B cell (primary cell): ENCODE data around the gene CTSK. TPM values are rescaled to one million over a fixed set of nuclear protein-coding genes. Genes with fewer than 3 reads are reported as not detected.

Experiments
- ATAC-seq: fragments of 200-7000 bp; cut with Tn5 transposase; one replicate; pipeline ENCODE4 v1.10.0; 2021; ENCODE audit warnings: low read depth, mild to moderate bottlenecking, moderate number of reproducible peaks, moderate library complexity
- CTCF ChIA-PET: fragments of 350-600 bp; sonication (Branson Sonifier 250); formaldehyde crosslinking; loops from one replicate; lab custom pipeline; 2021; ENCODE audit warnings: antibody characterized with exemption, inconsistent platforms; lab: Charles Lee
- POLR2A ChIA-PET: fragments of 350-600 bp; sonication (Branson Sonifier 250); formaldehyde crosslinking; loops from one replicate; lab custom pipeline; 2021; ENCODE audit warnings: antibody characterized with exemption; lab: Charles Lee
- DNase-seq: peaks from one replicate; pipeline ENCODE4 v3.0.0; 2013
- H2AFZ ChIP-seq: 2 replicates; pipeline ENCODE4 v1.6.1; 2012; ENCODE audit warnings: mild to moderate bottlenecking, low read depth, low read length; ENCODE audit not compliant: insufficient read depth, poor library complexity, severe bottlenecking
- H3K27ac ChIP-seq, 2 donors: 1 replicate in 1 of 2; 2 replicates in 1 of 2; pipeline ENCODE4 v1.5.1; 2012 to 2013; ENCODE audit warnings: low read length in 2 of 2, mild to moderate bottlenecking in 2 of 2, moderate library complexity in 1 of 2
- H3K27me3 ChIP-seq, 4 experiments: fragments of 200-600 bp in 1 of 4; sonication (generic) in 1 of 4; replicated peaks in 1 of 4; 1 replicate in 2 of 4; 2 replicates in 2 of 4; pipeline versions ENCODE4 v1.6.1 to v1.7.0; 2013 to 2016; ENCODE audit warnings: low read length in 3 of 4, mild to moderate bottlenecking in 2 of 4, mixed read lengths in 1 of 4, moderate library complexity in 1 of 4; ENCODE audit not compliant: insufficient read depth in 4 of 4, control insufficient read depth in 3 of 4; ENCODE audit errors: control extremely low read depth in 1 of 4
- H3K36me3 ChIP-seq, 2 experiments: replicated peaks in 1 of 2; 1 replicate in 1 of 2; 2 replicates in 1 of 2; pipeline versions ENCODE4 v1.6.1 to v1.7.1; 2013; ENCODE audit warnings: low read length in 1 of 2; ENCODE audit not compliant: insufficient read depth in 2 of 2, control insufficient read depth in 1 of 2; ENCODE audit errors: control extremely low read depth in 1 of 2, extremely low read depth in 1 of 2
- H3K4me1 ChIP-seq, 2 donors: fragments of 200-600 bp in 1 of 2; sonication (generic) in 1 of 2; 1 replicate in 1 of 2; 2 replicates in 1 of 2; pipeline versions ENCODE4 v1.5.1 to v1.6.1; 2013 to 2017; ENCODE audit warnings: low read length in 2 of 2; ENCODE audit not compliant: control insufficient read depth in 2 of 2, insufficient read depth in 2 of 2
- H3K4me2 ChIP-seq: replicated peaks from 2 replicates; pipeline ENCODE3; 2012; ENCODE audit warnings: mild to moderate bottlenecking, low read depth, low read length; ENCODE audit not compliant: poor library complexity, severe bottlenecking
- H3K4me3 ChIP-seq, 5 experiments: fragments of 200-600 bp in 1 of 5; sonication (generic) in 1 of 5; 1 replicate in 3 of 5; 2 replicates in 2 of 5; pipeline versions ENCODE4 v1.5.1 to v1.7.0; 2011 to 2016; ENCODE audit warnings: low read length in 4 of 5, mild to moderate bottlenecking in 4 of 5, low read depth in 2 of 5, control low read depth in 1 of 5, moderate library complexity in 1 of 5; ENCODE audit not compliant: insufficient read depth in 1 of 5; ENCODE audit errors: control extremely low read depth in 1 of 5, extremely low read depth in 1 of 5
- H3K79me2 ChIP-seq: fragments of 200-600 bp; sonication (generic); one replicate; pipeline ENCODE4 v1.6.0; 2016; ENCODE audit warnings: low read length; ENCODE audit not compliant: control insufficient read depth, insufficient read depth
- H3K9ac ChIP-seq: fragments of 200-600 bp; sonication (generic); 2 replicates; pipeline ENCODE4 v1.6.1; 2017; ENCODE audit warnings: mild to moderate bottlenecking, low read length, moderate library complexity
- H3K9me3 ChIP-seq, 3 donors: one replicate each; pipeline versions ENCODE4 v1.6.1 to v1.7.1; 2013; ENCODE audit warnings: low read length in 2 of 3; ENCODE audit not compliant: control insufficient read depth in 2 of 3, insufficient read depth in 1 of 3; ENCODE audit errors: control extremely low read depth in 1 of 3
- H4K20me1 ChIP-seq: 2 replicates; pipeline ENCODE4 v1.6.0; 2012; ENCODE audit warnings: mild to moderate bottlenecking, low read length; ENCODE audit not compliant: insufficient read depth, control insufficient read depth, poor library complexity, severe bottlenecking
- H3K27ac Mint-ChIP-seq: one replicate; pipeline ENCODE4 v1.8.0; 2021; ENCODE audit warnings: mixed read lengths
- H3K27me3 Mint-ChIP-seq: one replicate; pipeline ENCODE4 v1.8.0; 2021; ENCODE audit warnings: mixed read lengths
- H3K4me1 Mint-ChIP-seq: one replicate; pipeline ENCODE4 v1.8.0; 2021; ENCODE audit warnings: mixed read lengths
- H3K4me3 Mint-ChIP-seq: one replicate; pipeline ENCODE4 v1.8.0; 2021; ENCODE audit warnings: mixed read lengths
- H3K9me3 Mint-ChIP-seq: one replicate; pipeline ENCODE4 v1.8.0; 2022; ENCODE audit warnings: mixed read lengths; ENCODE audit not compliant: insufficient read depth
- CTCF ChIP-seq: fragments of 200-600 bp; IDR thresholded peaks from one replicate; pipeline ENCODE4 v1.8.0; 2022; ENCODE audit warnings: antibody characterized with exemption, mild to moderate bottlenecking
- EZH2 ChIP-seq: IDR thresholded peaks from 2 replicates; pipeline ENCODE4 v1.6.1; 2012; ENCODE audit warnings: borderline replicate concordance, low read depth, mild to moderate bottlenecking, moderate library complexity, low read length; ENCODE audit not compliant: insufficient read depth, poor library complexity, severe bottlenecking
- WGBS: methylation state at CpG from one replicate; pipeline ENCODE4 v1.1.5; 2013; ENCODE audit warnings: missing lambda C conversion rate; ENCODE audit not compliant: insufficient coverage; 5-methylcytosine and 5-hydroxymethylcytosine counted together
- intact Hi-C: fragments of 100-400 bp; cut with micrococcal nuclease; formaldehyde crosslinking; loops from one replicate; pipeline ENCODE4 v1.10.0; 2022
- polyA plus RNA-seq: library from polyadenylated mRNA; depleted of rRNA; stranded (reverse); fragments of >200 nt; gene quantifications from 2 replicates; pipeline ENCODE4 v1.2.3, GENCODE V29; 2012
- total RNA-seq, 2 donors: library from RNA; stranded (reverse); fragments of 120-200 nt in 1 of 2; gene quantifications; 1 replicate in 1 of 2; 2 replicates in 1 of 2; pipeline versions ENCODE4 v1.2.3 to v1.2.4, GENCODE V29; 2013 to 2022

Gene CTSK
- total and polyA plus RNA-seq, 2 donors (not counting 1 experiment from before 2014, with no cell fraction given) = 5.3 to 6.0 TPM

DNA sequence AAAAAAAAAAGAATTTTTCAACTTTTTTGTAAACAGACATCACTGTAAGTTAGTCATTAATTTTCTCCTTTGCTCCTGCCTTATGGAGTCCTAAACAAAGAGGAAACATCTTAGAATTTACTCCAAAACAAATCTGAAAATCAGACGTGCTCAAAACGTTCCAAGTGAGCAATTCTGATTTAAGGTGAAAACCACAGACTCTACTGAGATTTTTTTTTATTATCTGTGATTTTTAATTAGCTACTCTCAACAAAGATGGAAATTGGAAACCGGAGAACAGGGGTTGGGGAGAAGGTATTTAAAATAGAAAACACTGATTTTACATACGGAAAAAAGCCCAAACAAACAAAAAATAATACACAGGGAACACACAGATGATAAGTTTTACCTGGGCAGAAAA, 7.8 kb upstream of the CTSK start:
- POLR2A ChIA-PET = no interaction called here
- no peaks in the 10 kb centered on the region for H3K79me2 ChIP-seq
- no peaks in the 10 kb centered on the region for H3K9me3 Mint-ChIP-seq
- H3K27me3 ChIP-seq = no peaks in the 10 kb centered on the region
- TF ChIP-seq CTCF (no peak), EZH2 (no peak)
- H3K4me3 Mint-ChIP-seq = no peak overlapping the region
- H4K20me1 ChIP-seq = no peaks in the 10 kb centered on the region
- H2AFZ ChIP-seq = no peak overlapping the region
- H3K27ac ChIP-seq = no peak overlapping the region
- H3K4me1 Mint-ChIP-seq = no peaks in the 10 kb centered on the region
- WGBS = no CpG with 5 or more reads among the region's 4 CpGs
- H3K27ac Mint-ChIP-seq = no peak overlapping the region
- DNase-seq (no peak), ATAC-seq (no peak)
- no peak overlapping the region for H3K4me3 ChIP-seq
- no peaks in the 10 kb centered on the region for H3K9me3 ChIP-seq
- peaks cover 12 to 62% of the 10 kb centered on the region in 2 experiments for H3K36me3 ChIP-seq
- intact Hi-C loops = no loop called here
- no peak overlapping the region for H3K4me2 ChIP-seq
- no peaks in the 10 kb centered on the region for H3K4me1 ChIP-seq
- H3K9ac ChIP-seq = no peak overlapping the region
- CTCF ChIA-PET = no interaction called here
- no peaks in the 10 kb centered on the region for H3K27me3 Mint-ChIP-seq

DNA sequence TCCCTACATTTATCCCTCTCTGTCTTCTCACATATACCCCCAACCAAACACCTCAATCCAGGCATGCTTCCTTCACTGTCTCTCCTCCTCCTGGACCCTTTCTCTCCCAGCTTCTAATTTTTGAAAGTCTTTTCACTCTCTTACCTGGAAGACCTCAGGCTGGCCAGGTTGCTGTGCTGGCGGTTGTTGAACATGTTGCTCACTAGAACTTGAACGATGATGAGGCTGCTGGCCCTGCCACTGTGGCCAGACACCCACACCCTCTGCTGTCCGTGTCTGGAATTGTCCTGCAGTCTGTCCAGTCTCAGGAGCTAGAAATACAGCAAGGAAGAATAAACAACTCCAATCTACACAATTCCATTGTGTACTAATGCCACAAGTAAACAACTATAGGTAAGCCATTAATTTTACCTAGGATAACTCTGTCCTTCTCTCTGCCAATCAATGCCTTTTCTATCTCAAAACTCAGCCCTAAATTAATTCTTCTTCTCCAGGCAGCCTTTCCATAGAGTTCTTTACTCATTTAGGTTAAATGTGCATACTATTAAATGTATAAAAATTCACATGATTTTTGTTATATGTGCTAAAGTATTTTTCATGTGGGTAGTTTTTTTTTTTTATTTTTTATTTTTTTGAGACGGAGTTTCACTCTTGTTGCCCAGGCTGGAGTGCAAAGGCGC, 5.1 kb upstream of the CTSK start:
- WGBS = 80% methylated on average over 5 of the region's 5 CpGs
- H3K36me3 ChIP-seq = peaks cover 8 to 60% of the 10 kb centered on the region in 2 experiments

More for the DNA sequence above, 5.1 kb upstream of the CTSK start:
- Histone ChIP-seq H4K20me1 (no peaks in the 10 kb centered on the region), H3K4me1 (no peaks in the 10 kb centered on the region), H3K4me3 (no peak overlapping the region), H2AFZ (no peak overlapping the region), H3K9ac (no peak overlapping the region), H3K27me3 (no peaks in the 10 kb centered on the region), H3K27ac (peak overlapping the region in 1 of 2 donors; percentile 11), H3K9me3 (no peaks in the 10 kb centered on the region), H3K4me2 (no peak overlapping the region), H3K79me2 (no peaks in the 10 kb centered on the region)
- TF ChIP-seq EZH2 (no peak), CTCF (no peak)
- Mint-ChIP-seq H3K27me3 (no peaks in the 10 kb centered on the region), H3K9me3 (no peaks in the 10 kb centered on the region), H3K4me3 (no peak overlapping the region), H3K27ac (no peak overlapping the region), H3K4me1 (peaks cover 1% of the 10 kb centered on the region)
- intact Hi-C loops = loop anchor here (5.0 kb wide), 1 partner anchor 51 kb away; no protein-coding TSS in a partner anchor
- POLR2A ChIA-PET = no interaction called here
- CTCF ChIA-PET = interaction anchor here (0.6 to 3.2 kb wide), 8 partner anchors 11 to 253 kb away, joined by 3 to 13 read pairs (median 4); partner anchors contain the start of gene CTSS
- ATAC-seq = no peak
- peak; percentile 30 for DNase-seq
